NCI-H1436 (cell line): Measurements from ENCODE around the gene SLC6A20.

ENCODE experiments used
- DNase-seq: peaks from one replicate; lab custom pipeline; 2025; lab: John Stamatoyannopoulos, UW

SLC6A20 gene

GRCh38 chr3:45716790-45717336 is 79.5 kb downstream of the SLC6A20 start:
- DNase-seq: no peak

GRCh38 chr3:45715945-45716344 is 80.4 kb downstream of the SLC6A20 start:
- DNase-seq: no peak

- no peak for DNase-seq
Measured at GRCh38 chr3:45712434-45713110, 83.8 kb downstream of the SLC6A20 start.

GRCh38 chr3:45711931-45712330 is 84.4 kb downstream of the SLC6A20 start:
- no peak for DNase-seq

GRCh38 chr3:45705839-45706808 is 90.2 kb downstream of the SLC6A20 start:
- DNase-seq: no peak
